ENCODE results near the gene CASP7. TPM values are rescaled to one million over a fixed set of nuclear protein-coding genes. Genes with fewer than 3 reads are reported as not detected.

The CASP7 gene
- total RNA-seq, 6 donors from 2014 or later, result 17.4 to 35.1 (median 29.6) TPM

- no peak for ATAC-seq (ENCODE audit: low FRiP score in 2 of 2)
- peaks cover 0 to 8% (median 3%) of the 10 kb centered on the region in 4 donors for H3K4me1 ChIP-seq
- no peak for DNase-seq
- H3K27ac ChIP-seq, result no peak overlapping the region
- H3K9me3 ChIP-seq, result no peaks in the 10 kb centered on the region
- no peak overlapping the region for H3K4me3 ChIP-seq
- WGBS, 2 donors, result 90% methylated on average over 9 of the region's 9 CpGs
- H3K36me3 ChIP-seq, result peaks cover 3 to 41% (median 22%) of the 10 kb centered on the region in 4 donors
- no peaks in the 10 kb centered on the region for H3K27me3 ChIP-seq
- TF ChIP-seq CTCF (IDR thresholded peaks at IDR 0.05), result no peak
- TF ChIP-seq POLR2AphosphoS5 (IDR thresholded peaks at IDR 0.05), result no peak
- TF ChIP-seq POLR2A (IDR thresholded peaks at IDR 0.05), result no peak
- no peak for TF ChIP-seq EP300 (IDR thresholded peaks at IDR 0.05)
Observed at GRCh38 chr10:113732160-113732881, 52.6 kb downstream of the CASP7 start.

GRCh38 chr10:113732966-113733365 lies 53.3 kb downstream of the CASP7 start:
- H3K9me3 ChIP-seq, result no peaks in the 10 kb centered on the region
- peaks cover 3 to 36% (median 21%) of the 10 kb centered on the region in 4 donors for H3K36me3 ChIP-seq
- no peaks in the 10 kb centered on the region for H3K27me3 ChIP-seq
- no peak overlapping the region for H3K4me3 ChIP-seq
- DNase-seq, result no peak
- no peak overlapping the region for H3K27ac ChIP-seq
- 76 to 82% methylated on average over 4 of the region's 4 CpGs for WGBS, 2 donors
- no peak for ATAC-seq (ENCODE audit: low FRiP score in 2 of 2)
- H3K4me1 ChIP-seq, result peaks cover 0 to 8% (median 3%) of the 10 kb centered on the region in 4 donors
- TF ChIP-seq POLR2A (IDR thresholded peaks at IDR 0.05) (no peak), CTCF (IDR thresholded peaks at IDR 0.05) (no peak), EP300 (IDR thresholded peaks at IDR 0.05) (no peak), POLR2AphosphoS5 (IDR thresholded peaks at IDR 0.05) (no peak)

DNA sequence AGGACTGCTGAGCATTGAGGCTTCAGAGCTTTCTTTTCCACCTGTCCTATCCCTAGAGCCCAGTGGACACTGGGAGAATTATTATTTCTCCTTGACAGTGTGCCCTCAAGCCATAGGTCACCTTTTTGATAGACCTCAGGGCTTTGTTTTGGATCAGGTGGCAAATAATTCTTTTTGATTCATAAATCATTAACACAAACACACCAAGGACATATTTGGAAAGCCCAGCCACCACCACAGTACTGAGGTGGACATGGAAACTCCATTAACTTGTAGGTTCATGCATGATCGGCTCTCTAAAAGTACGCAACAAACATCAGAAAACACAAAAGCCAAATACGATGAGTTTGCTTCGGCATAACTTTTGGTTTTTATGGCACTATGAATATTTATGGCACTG lies 53.9 kb downstream of the CASP7 start:
- Histone ChIP-seq H3K36me3 (peaks cover 3 to 30% (median 15%) of the 10 kb centered on the region in 4 donors), H3K4me1 (peaks cover 0 to 8% (median 3%) of the 10 kb centered on the region in 4 donors), H3K4me3 (no peak overlapping the region), H3K27ac (no peak overlapping the region), H3K27me3 (no peaks in the 10 kb centered on the region), H3K9me3 (no peaks in the 10 kb centered on the region)
- WGBS, 2 donors, result 87 to 98% methylated on average over 4 of the region's 4 CpGs
- DNase-seq (no peak), ATAC-seq (ENCODE audit: low FRiP score in 2 of 2) (no peak)
- TF ChIP-seq POLR2A (IDR thresholded peaks at IDR 0.05), result no peak
- TF ChIP-seq POLR2AphosphoS5 (IDR thresholded peaks at IDR 0.05), result no peak
- TF ChIP-seq CTCF (IDR thresholded peaks at IDR 0.05), result no peak
- no peak for TF ChIP-seq EP300 (IDR thresholded peaks at IDR 0.05)

DNA sequence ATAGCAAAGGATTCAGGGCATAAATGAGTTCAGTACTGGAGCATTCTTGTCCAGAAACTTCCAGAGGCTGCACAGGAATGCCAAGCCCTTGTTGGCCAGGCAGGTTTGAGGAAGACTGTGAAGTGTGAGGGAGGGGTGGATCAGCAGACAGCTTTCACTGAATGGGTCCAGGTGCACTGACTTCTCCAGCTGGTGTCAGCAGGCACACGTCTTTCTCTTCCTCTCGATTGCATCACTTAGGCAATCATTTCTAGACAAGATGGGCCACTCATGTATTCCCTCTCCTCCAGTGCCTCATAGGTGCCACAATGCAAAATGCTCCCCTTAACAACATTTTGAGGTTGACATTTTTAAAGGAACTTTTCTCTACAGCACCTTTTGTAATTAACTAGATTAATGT lies 56.2 kb downstream of the CASP7 start:
- no peak overlapping the region for H3K27ac ChIP-seq
- ATAC-seq (ENCODE audit: low FRiP score in 2 of 2) (no peak), DNase-seq (peak in 1 of 2 donors; percentile 44)
- WGBS, 2 donors, result 11 to 13% methylated on average over 2 of the region's 2 CpGs
- no peaks in the 10 kb centered on the region for H3K27me3 ChIP-seq
- H3K9me3 ChIP-seq, result no peaks in the 10 kb centered on the region
- peaks cover 0 to 7% (median 0%) of the 10 kb centered on the region in 4 donors for H3K36me3 ChIP-seq
- peaks cover 0 to 8% (median 3%) of the 10 kb centered on the region in 4 donors for H3K4me1 ChIP-seq
- H3K4me3 ChIP-seq, result no peak overlapping the region
- TF ChIP-seq EP300 (IDR thresholded peaks at IDR 0.05) (no peak), POLR2A (IDR thresholded peaks at IDR 0.05) (no peak), CTCF (IDR thresholded peaks at IDR 0.05) (no peak), POLR2AphosphoS5 (IDR thresholded peaks at IDR 0.05) (no peak)

DNA sequence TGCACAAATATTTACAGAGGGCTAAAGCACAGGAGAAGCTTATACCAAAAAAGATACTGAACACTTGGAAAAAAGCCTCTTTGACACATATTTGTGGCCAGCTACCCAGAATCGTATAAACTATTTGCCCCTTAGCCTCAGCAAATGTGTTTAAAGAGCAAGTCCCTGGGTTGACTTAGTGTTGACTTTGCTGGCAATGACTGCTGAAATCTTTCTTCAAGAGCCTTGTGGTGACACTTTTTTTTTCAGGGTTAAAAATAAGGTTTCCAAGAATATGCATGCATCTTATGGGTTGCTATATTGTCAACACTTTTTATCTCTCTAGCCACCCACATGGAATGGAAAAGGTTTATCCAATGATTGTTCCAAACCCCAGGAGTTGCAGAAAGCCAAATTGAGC lies 56.9 kb downstream of the CASP7 start:
- Histone ChIP-seq H3K9me3 (no peaks in the 10 kb centered on the region), H3K27ac (no peak overlapping the region)
- no peak for DNase-seq

More for the DNA sequence above, 56.9 kb downstream of the CASP7 start:
- Histone ChIP-seq H3K4me3 (no peak overlapping the region), H3K27me3 (no peaks in the 10 kb centered on the region), H3K4me1 (peaks cover 0 to 8% (median 3%) of the 10 kb centered on the region in 4 donors), H3K36me3 (peaks cover 0 to 4% (median 0%) of the 10 kb centered on the region in 4 donors)
- ATAC-seq (ENCODE audit: low FRiP score in 2 of 2), result no peak
- 48 to 50% methylated on average over 1 of the region's 1 CpG for WGBS, 2 donors
- TF ChIP-seq POLR2AphosphoS5 (IDR thresholded peaks at IDR 0.05), result no peak
- no peak for TF ChIP-seq EP300 (IDR thresholded peaks at IDR 0.05)
- TF ChIP-seq POLR2A (IDR thresholded peaks at IDR 0.05), result no peak
- TF ChIP-seq CTCF (IDR thresholded peaks at IDR 0.05), result no peak
